ENCODE results near the gene DHCR24.

Gene DHCR24

DNA sequence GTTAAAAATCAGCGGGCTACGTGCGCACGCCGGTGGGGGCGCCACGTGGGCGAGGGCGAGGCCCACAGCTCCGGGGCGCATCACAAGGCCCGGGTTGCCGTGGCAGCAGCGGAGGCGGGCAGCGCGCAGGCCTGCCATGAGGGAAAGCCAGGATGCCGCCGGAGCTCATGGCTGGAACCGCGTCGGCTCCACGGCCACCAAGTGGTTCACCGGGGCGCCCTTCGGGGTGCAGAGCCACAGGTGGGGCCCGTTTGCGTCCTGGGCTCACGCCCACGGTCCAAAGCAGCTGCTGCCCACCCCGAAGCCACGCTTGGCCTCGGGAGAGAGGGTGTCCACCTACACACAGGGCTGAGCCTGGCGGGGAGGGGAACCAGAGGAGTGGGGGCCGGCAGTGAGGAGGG is 81.0 kb downstream of the DHCR24 start:
- H3K27ac ChIP-seq: no peak overlapping the region
- no peaks in the 10 kb centered on the region for H3K27me3 ChIP-seq
- no peak overlapping the region for H3K4me2 ChIP-seq
- no peaks in the 10 kb centered on the region for H3K9me3 ChIP-seq
- no peak overlapping the region for H3K9ac ChIP-seq
- no peaks in the 10 kb centered on the region for H3K36me3 ChIP-seq
- H3K4me3 ChIP-seq: no peak overlapping the region
- no peaks in the 10 kb centered on the region for H3K4me1 ChIP-seq
- H4K20me1 ChIP-seq: no peaks in the 10 kb centered on the region
- TF ChIP-seq Cebpa-rat (IDR thresholded peaks at IDR 0.05): no peak

DNA sequence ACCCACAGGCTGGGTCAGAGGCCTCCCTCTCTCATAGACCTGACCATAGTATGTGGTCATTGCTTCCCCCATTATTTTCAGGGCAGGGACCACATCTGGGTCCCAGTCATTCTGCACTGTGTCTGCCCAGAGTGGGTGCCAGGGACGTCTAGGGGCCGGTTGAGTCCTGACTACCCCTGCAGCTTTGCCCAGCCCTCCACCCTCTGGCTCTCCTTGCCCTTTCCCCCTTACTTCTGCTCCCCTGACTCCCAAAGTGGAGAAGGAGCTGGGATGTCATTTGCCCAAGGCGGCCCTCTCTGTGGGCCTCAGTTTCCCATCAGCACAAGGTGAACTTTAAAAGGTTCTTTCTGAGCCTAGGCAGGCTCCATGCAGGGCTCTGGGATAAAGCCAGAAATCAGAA is 81.5 kb downstream of the DHCR24 start:
- H3K4me1 ChIP-seq: no peaks in the 10 kb centered on the region
- H3K9ac ChIP-seq: no peak overlapping the region
- H3K27ac ChIP-seq: no peak overlapping the region
- H4K20me1 ChIP-seq: no peaks in the 10 kb centered on the region
- H3K36me3 ChIP-seq: no peaks in the 10 kb centered on the region
- no peak overlapping the region for H3K4me2 ChIP-seq
- TF ChIP-seq Cebpa-rat (IDR thresholded peaks at IDR 0.05): no peak
- H3K4me3 ChIP-seq: no peak overlapping the region
- no peaks in the 10 kb centered on the region for H3K9me3 ChIP-seq
- H3K27me3 ChIP-seq: no peaks in the 10 kb centered on the region

DNA sequence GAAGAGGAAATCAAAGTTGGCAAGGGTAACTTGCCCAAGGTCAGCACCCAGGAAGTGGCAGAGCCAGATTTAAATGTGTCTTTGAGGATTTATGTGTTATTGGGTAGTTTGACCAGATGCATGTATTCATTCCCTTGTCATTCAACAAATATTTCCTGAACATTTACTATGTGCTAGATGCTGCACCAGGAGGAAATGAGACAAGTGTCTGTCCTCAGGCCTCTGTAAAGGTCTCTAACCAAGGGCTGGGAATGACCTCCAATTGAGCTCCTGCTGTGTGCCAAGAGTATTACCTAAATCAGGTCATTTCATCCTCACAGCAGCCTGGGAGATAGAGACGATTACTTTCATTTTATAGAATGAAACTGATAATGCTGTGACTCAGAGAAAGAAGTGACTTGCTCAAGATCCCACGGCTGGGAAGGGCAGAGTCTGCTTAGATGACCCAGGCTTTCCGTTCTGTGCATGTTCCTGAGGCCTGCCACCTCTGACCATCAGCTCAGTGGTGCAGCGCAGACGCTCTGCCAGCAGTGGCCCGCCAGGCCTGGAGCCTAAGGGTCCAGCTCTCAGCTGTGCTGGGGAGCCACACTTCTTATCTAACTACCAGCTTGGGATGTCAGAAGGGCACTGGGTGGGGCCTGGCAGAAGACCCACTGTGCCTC is 82.4 kb downstream of the DHCR24 start:
- Histone ChIP-seq H3K4me1 (no peaks in the 10 kb centered on the region), H3K36me3 (no peaks in the 10 kb centered on the region), H3K9me3 (no peaks in the 10 kb centered on the region), H3K27ac (no peak overlapping the region), H3K27me3 (no peaks in the 10 kb centered on the region), H3K4me3 (no peak overlapping the region), H4K20me1 (no peaks in the 10 kb centered on the region), H3K4me2 (no peak overlapping the region), H3K9ac (no peak overlapping the region)
- no peak for TF ChIP-seq Cebpa-rat (IDR thresholded peaks at IDR 0.05)

DNA sequence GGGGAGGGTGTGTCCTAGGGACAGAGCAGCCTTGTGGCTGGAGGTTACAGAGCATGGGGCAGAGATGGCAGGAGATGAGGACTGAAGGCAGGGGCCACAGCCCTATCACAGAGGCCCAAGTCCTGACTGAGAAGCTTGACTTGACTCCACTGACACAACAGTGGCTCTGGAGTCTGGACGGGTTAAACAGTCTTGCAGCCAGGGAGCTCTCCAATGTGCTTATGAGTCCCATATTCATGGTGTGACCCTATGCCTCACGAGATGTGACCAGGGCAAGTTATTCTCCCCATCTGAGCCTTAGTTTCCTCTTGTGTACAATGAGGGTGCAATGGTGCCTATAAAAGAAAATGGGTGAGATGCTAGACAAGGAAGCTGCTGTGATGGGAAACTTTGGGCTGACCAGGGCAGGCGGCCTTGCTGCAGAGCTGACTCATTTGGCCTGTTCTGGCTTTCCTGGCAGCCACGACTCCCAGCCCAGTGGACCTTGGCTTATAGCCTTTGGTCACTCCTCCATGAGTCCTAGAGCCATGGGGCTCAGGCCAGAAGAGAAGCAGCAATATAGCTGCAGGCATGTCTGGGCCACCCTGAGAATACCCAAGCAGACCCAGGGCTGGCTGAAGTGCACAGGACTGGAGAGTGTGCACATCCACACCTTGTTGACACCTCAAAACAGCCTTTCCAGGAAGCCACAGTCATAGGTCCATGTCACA is 83.1 kb downstream of the DHCR24 start:
- Histone ChIP-seq H3K36me3 (no peaks in the 10 kb centered on the region), H3K4me2 (no peak overlapping the region), H3K4me1 (0 out of 2 replicates have a peak, but pooled peaks cover 3% of the 10 kb centered on the region), H3K4me3 (no peak overlapping the region), H3K27ac (no peak overlapping the region), H3K27me3 (no peaks in the 10 kb centered on the region), H3K9me3 (no peaks in the 10 kb centered on the region), H4K20me1 (no peaks in the 10 kb centered on the region), H3K9ac (no peak overlapping the region)
- no peak for TF ChIP-seq Cebpa-rat (IDR thresholded peaks at IDR 0.05)

DNA sequence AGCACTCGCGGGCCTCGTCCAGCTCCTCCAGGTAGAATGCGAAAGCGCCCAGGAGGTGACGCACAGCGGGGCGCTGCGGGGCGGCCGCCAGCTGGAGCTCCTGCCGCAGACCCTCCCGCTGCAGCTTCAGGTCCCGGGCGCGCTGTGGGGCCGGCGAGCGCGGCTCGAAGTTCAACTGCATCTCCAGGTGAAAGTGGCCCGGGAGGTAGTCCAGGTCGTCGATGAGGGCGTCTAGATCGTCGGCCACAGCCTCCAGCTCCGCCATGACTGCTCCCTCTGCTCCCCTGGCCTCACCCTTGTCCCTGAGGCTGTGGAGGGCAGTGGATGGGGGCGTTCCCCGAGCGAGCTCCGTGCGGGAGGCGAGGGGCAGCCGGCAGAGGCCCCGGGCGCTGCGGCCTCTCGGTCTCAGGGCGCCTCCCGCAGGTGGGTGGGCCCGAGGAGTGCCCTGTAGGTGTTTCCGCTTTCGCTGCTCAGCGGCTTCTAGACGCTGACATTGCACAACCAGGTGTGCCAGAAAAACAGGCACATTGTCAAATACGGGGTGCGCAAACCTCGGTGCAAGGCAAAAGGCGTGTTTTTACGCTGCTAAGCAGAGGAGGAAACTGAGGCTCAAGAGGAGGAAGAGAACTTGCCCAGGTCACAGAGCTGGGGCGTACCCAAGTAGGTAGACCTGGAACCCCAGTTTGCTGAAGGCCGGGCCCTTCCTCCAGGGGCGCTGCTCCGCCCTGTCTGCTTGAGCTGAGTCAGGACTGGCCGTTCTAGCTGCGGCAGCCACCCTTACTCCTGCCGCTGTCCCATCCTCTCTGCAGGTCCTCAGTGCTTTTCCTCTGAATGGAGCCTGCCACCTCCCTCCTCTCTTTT is 85.9 kb downstream of the DHCR24 start, which contains the start of gene TTC22:
TSS of gene TTC22 (minus strand) at position 425 of the 861 bp plus-strand sequence. CDS start at position 265, 160 bp downstream.
- Histone ChIP-seq H3K4me2 (no peak within 1 kb of the TSS), H4K20me1 (no peaks in the 10 kb centered on the region), H3K36me3 (no peaks in the 10 kb centered on the region), H3K27ac (no peak within 1 kb of the TSS), H3K4me3 (no peak within 1 kb of the TSS), H3K4me1 (0 out of 2 replicates have a peak, but pooled peaks cover 4% of the 10 kb centered on the region), H3K27me3 (no peaks in the 10 kb centered on the region), H3K9ac (no peak within 1 kb of the TSS), H3K9me3 (no peaks in the 10 kb centered on the region)
- TF ChIP-seq Cebpa-rat (IDR thresholded peaks at IDR 0.05): no peak

DNA sequence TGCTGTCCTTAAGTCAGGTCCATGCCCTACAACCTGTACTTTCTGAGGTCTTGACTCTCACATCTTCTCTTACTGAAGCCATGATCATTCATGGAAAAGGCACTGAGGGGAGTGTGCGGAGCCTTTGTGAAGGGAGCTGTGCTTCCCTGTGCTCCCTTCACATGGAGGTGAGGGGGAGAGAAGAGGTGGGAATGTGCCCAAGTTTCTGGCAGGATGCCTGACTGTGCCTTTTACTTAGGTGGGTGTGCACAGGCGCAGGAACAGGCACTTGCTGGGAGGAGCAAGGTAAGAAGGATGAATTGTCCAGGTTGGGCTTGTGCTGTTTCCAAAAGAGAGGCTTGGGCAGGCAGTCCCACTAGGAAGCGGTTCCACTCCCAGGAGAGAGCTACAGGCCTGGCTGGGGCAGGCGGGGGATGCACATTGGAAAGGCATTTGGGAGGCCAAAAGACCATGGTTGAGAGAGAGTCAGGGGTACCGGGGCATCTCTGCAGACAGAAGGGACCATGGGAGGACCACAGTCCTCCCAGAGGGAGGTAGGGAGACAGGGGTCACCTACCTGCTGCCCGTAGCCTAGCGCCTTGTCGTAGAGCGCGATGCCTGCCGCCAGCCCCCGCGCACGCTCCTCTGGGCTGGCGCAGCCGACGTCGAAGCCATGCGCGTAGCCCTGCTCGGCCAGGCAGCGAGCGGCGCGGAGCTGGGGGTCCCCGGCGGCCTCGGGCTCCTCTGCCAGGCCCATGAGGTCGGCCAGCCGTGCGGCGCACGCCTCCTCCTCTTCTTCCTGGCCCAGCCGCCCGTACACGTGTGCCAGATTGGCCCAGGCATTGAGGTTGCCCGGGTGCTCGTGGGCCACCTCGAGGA is 86.7 kb downstream of the DHCR24 start:
- Histone ChIP-seq H3K27ac (no peak overlapping the region), H3K4me3 (no peak overlapping the region), H4K20me1 (no peaks in the 10 kb centered on the region), H3K9ac (no peak overlapping the region), H3K4me1 (0 out of 2 replicates have a peak, but pooled peaks cover 4% of the 10 kb centered on the region), H3K27me3 (no peaks in the 10 kb centered on the region), H3K9me3 (no peaks in the 10 kb centered on the region), H3K36me3 (no peaks in the 10 kb centered on the region), H3K4me2 (no peak overlapping the region)
- no peak for TF ChIP-seq Cebpa-rat (IDR thresholded peaks at IDR 0.05)

All from BLaER1 (cell line).